A549 (cell line): Measurements from ENCODE around the gene PRSS27.
"Not testable (repeated sequence)": the region's sequence is repeated elsewhere in the genome, so short reads cannot be mapped to it uniquely, and the experiment has no call there.

Source experiments
- BHLHE40 ChIP-seq: IDR thresholded peaks from 2 replicates; pipeline ENCODE4 v1.6.1; 2012; ENCODE audit warnings: low read depth, low read length, inconsistent platforms
- CEBPB ChIP-seq, 2 experiments: fragments of >200 bp in 1 of 2; sonication (Bioruptor Twin) in 1 of 2; formaldehyde crosslinking in 1 of 2; IDR thresholded peaks; 2 replicates each; pipeline ENCODE4 v1.6.1; 2012 to 2016
- CTCF ChIP-seq: fragments of >200 bp; sonication (Bioruptor Twin); formaldehyde crosslinking; IDR thresholded peaks from 3 replicates; pipeline ENCODE4 v1.5.1; 2016
- ESRRA ChIP-seq: fragments of 150-350 bp; IDR thresholded peaks from 2 replicates; pipeline ENCODE4 v1.6.1; 2014; ENCODE audit warnings: mild to moderate bottlenecking, low read length, borderline replicate concordance
- HMGXB4 ChIP-seq: fragments of 250-450 bp; sonication (Bioruptor Pico); IDR thresholded peaks from 2 replicates; pipeline ENCODE4 v1.5.0; 2021; ENCODE audit warnings: mild to moderate bottlenecking, moderate library complexity, borderline replicate concordance
- JUN ChIP-seq, 2 experiments: fragments of >200 bp; sonication (Bioruptor Twin); formaldehyde crosslinking; IDR thresholded peaks; 2 replicates in 1 of 2; 3 replicates in 1 of 2; pipeline ENCODE4 v1.6.1; 2016 to 2017
- JUNB ChIP-seq: fragments of >200 bp; sonication (Bioruptor Twin); formaldehyde crosslinking; IDR thresholded peaks from 2 replicates; pipeline ENCODE4 v1.6.1; 2016
- KDM5A ChIP-seq: fragments of 200-600 bp; sonication (generic); IDR thresholded peaks from 2 replicates; pipeline ENCODE4 v1.6.1; 2016; ENCODE audit warnings: antibody characterized with exemption, mild to moderate bottlenecking
- MAFK ChIP-seq: fragments of 450-650 bp; IDR thresholded peaks from 2 replicates; pipeline ENCODE4 v1.6.1; 2014; ENCODE audit not compliant: partially characterized antibody
- POLR2A ChIP-seq: IDR thresholded peaks from 2 replicates; pipeline ENCODE4 v1.6.1; 2012; ENCODE audit warnings: mild to moderate bottlenecking, low read length
- POLR2AphosphoS2 ChIP-seq: conservative IDR thresholded peaks from 2 replicates; pipeline ENCODE4 v1.6.1; 2012; ENCODE audit warnings: low read length, improper control_type of control experiment, inconsistent platforms
- RAD21 ChIP-seq, 2 experiments: fragments of >200 bp in 1 of 2; sonication (Bioruptor Twin) in 1 of 2; formaldehyde crosslinking in 1 of 2; IDR thresholded peaks in 1 of 2; conservative IDR thresholded peaks in 1 of 2; 2 replicates in 1 of 2; 3 replicates in 1 of 2; pipeline ENCODE4 v1.6.1; 2012 to 2018; ENCODE audit warnings: inconsistent platforms in 1 of 2
- SMC3 ChIP-seq: fragments of >200 bp; sonication (Bioruptor Twin); formaldehyde crosslinking; IDR thresholded peaks from 3 replicates; pipeline ENCODE4 v1.6.1; 2018; ENCODE audit warnings: inconsistent platforms

GRCh38 chr16:2676937-2677336, 43.1 kb downstream of the PRSS27 start:
- not testable (repeated sequence) for TF ChIP-seq SMC3; CTCF; RAD21 (conservative IDR thresholded peaks at IDR 0.05 in 1 of 2, IDR thresholded peaks at IDR 0.05 in 1 of 2); POLR2AphosphoS2; POLR2A; JUN (IDR thresholded peaks at IDR 0.05); KDM5A; JUNB; HMGXB4 (CRISPR knock-in tag); ESRRA; MAFK; BHLHE40; CEBPB (IDR thresholded peaks at IDR 0.05)
